GM23338 (cell line): ENCODE results near the gene CAMTA1. TPM values are rescaled to one million over a fixed set of nuclear protein-coding genes. Genes with fewer than 3 reads are reported as not detected.
A peak's percentile ranks its signal among the peaks of the same experiment; 100 is the strongest.

ENCODE experiments used
- ATAC-seq: fragments of 200-7000 bp; cut with Tn5 transposase; 3 replicates; pipeline ENCODE4 v1.9.1; 2020
- DNase-seq: peaks from one replicate; pipeline ENCODE4 v3.0.0-alpha.2; 2015; ENCODE audit warnings: low spot score
- H2AFZ ChIP-seq: fragments of 200-600 bp; sonication (generic); 2 replicates; pipeline ENCODE4 v1.8.0; 2016; ENCODE audit warnings: antibody characterized with exemption, mild to moderate bottlenecking, moderate library complexity
- H3F3A ChIP-seq: fragments of 200-600 bp; sonication (generic); replicated peaks from 2 replicates; pipeline ENCODE4 v1.8.0; 2017; ENCODE audit warnings: antibody characterized with exemption, mixed run types, low read depth
- H3K27ac ChIP-seq: fragments of 200-600 bp; sonication (generic); 2 replicates; pipeline ENCODE4 v1.6.1; 2016; ENCODE audit warnings: low read depth
- H3K27me3 ChIP-seq: fragments of 200-600 bp; sonication (generic); 2 replicates; pipeline ENCODE4 v1.8.0; 2016; ENCODE audit warnings: mild to moderate bottlenecking, mixed run types, moderate library complexity; ENCODE audit not compliant: insufficient read depth
- H3K36me3 ChIP-seq: fragments of 200-600 bp; sonication (generic); 2 replicates; pipeline ENCODE4 v1.8.0; 2016; ENCODE audit warnings: mild to moderate bottlenecking; ENCODE audit not compliant: insufficient read depth
- H3K4me1 ChIP-seq: fragments of 200-600 bp; sonication (generic); 2 replicates; pipeline ENCODE4 v1.8.0; 2016; ENCODE audit warnings: mild to moderate bottlenecking, moderate library complexity; ENCODE audit not compliant: insufficient read depth
- H3K4me2 ChIP-seq: fragments of 200-600 bp; sonication (generic); 2 replicates; pipeline ENCODE4 v1.7.1; 2017; ENCODE audit warnings: mixed run types
- H3K4me3 ChIP-seq: fragments of 200-600 bp; sonication (generic); 2 replicates; pipeline ENCODE4 v1.6.1; 2016; ENCODE audit warnings: mixed run types
- H3K79me2 ChIP-seq: fragments of 200-600 bp; sonication (generic); replicated peaks from 2 replicates; pipeline ENCODE4 v1.8.0; 2017; ENCODE audit warnings: mild to moderate bottlenecking; ENCODE audit not compliant: insufficient read depth
- H3K9me2 ChIP-seq: fragments of 200-600 bp; sonication (generic); 2 replicates; pipeline ENCODE4 v1.8.0; 2017; ENCODE audit not compliant: insufficient read depth
- H4K20me1 ChIP-seq: fragments of 200-600 bp; sonication (generic); replicated peaks from 2 replicates; pipeline ENCODE4 v1.8.0; 2017; ENCODE audit warnings: mild to moderate bottlenecking; ENCODE audit not compliant: insufficient read depth
- H3K27ac Mint-ChIP-seq: 2 replicates; pipeline ENCODE4 v1.8.0; 2020; ENCODE audit warnings: inconsistent platforms, mild to moderate bottlenecking, moderate library complexity, mixed read lengths
- H3K27me3 Mint-ChIP-seq: 3 replicates; pipeline ENCODE4 v1.8.0; 2022; ENCODE audit warnings: low read depth, mild to moderate bottlenecking, moderate library complexity, mixed read lengths, inconsistent platforms; ENCODE audit not compliant: insufficient read depth, poor library complexity
- H3K36me3 Mint-ChIP-seq: 3 replicates; pipeline ENCODE4 v1.8.0; 2021; ENCODE audit warnings: low read depth, mild to moderate bottlenecking, inconsistent platforms, moderate library complexity, mixed read lengths
- H3K4me1 Mint-ChIP-seq: 3 replicates; pipeline ENCODE4 v1.8.0; 2020; ENCODE audit warnings: mild to moderate bottlenecking, inconsistent platforms, mixed read lengths
- H3K4me3 Mint-ChIP-seq: 3 replicates; pipeline ENCODE4 v1.8.0; 2021; ENCODE audit warnings: moderate library complexity, mild to moderate bottlenecking, inconsistent platforms, mixed read lengths
- H3K9me3 Mint-ChIP-seq: 3 replicates; pipeline ENCODE4 v1.8.0; 2020; ENCODE audit warnings: moderate library complexity, mild to moderate bottlenecking, inconsistent platforms, mixed read lengths
- CREB1 ChIP-seq: fragments of 250-450 bp; sonication (Bioruptor Pico); IDR thresholded peaks from 2 replicates; pipeline ENCODE4 v1.5.0; 2020; ENCODE audit warnings: low read depth, mild to moderate bottlenecking, moderate library complexity
- ETS1 ChIP-seq: IDR thresholded peaks from 2 replicates; pipeline ENCODE4 v1.6.1; 2016; ENCODE audit warnings: antibody characterized with exemption
- NANOG ChIP-seq: IDR thresholded peaks from 2 replicates; pipeline ENCODE4 v1.6.1; 2016; ENCODE audit warnings: antibody characterized with exemption, borderline replicate concordance
- POLR2AphosphoS5 ChIP-seq: IDR thresholded peaks from 2 replicates; pipeline ENCODE4 v1.6.1; 2016; ENCODE audit warnings: antibody characterized with exemption, low read depth
- ZNF114 ChIP-seq: fragments of 250-450 bp; sonication (Bioruptor Pico); IDR thresholded peaks from 2 replicates; pipeline ENCODE4 v1.5.0; 2020; ENCODE audit warnings: mild to moderate bottlenecking, moderate library complexity
- polyA plus RNA-seq: library from polyadenylated mRNA; unstranded; fragments of >200 nt; fragmentation: Nextera tagmentation; extraction: Ambion mirVana; gene quantifications from 2 replicates; pipeline ENCODE4 v1.2.1, GENCODE V29; 2016
- total RNA-seq: library from RNA; depleted of rRNA; stranded (reverse); fragments of >200 nt; shearing (Covaris generic); gene quantifications from 2 replicates; pipeline ENCODE4 v1.2.3, GENCODE V29; 2014
- TF ChIP-seq, protein P1 (sequence below), 2 experiments: fragments of 200-600 bp in 1 of 2; sonication (generic) in 1 of 2; conservative IDR thresholded peaks; 2 replicates each; pipeline versions ENCODE4 v1.5.1 to v1.6.1; 2016 to 2017; ENCODE audit warnings: antibody characterized with exemption in 2 of 2, low read depth in 2 of 2, mild to moderate bottlenecking in 2 of 2, moderate library complexity in 1 of 2

CAMTA1 gene
- total and polyA plus RNA-seq, 2 experiments from 2014 or later: 115 to 519 TPM

- H3K27me3 Mint-ChIP-seq: peaks cover 5% of the 10 kb centered on the region
- DNase-seq (no peak), ATAC-seq (no peak; the same call in 2 of the 3 replicates)
- Histone ChIP-seq H3K9me2 (no peaks in the 10 kb centered on the region), H4K20me1 (no peaks in the 10 kb centered on the region), H2AFZ (peak overlapping the region; percentile 81), H3K4me2 (no peak overlapping the region), H3K4me3 (no peak overlapping the region), H3K4me1 (peaks cover 8% of the 10 kb centered on the region; the same call in 1 of the 2 replicates), H3F3A (no peaks in the 10 kb centered on the region), H3K36me3 (no peaks in the 10 kb centered on the region), H3K79me2 (no peaks in the 10 kb centered on the region), H3K27me3 (no peaks in the 10 kb centered on the region), H3K27ac (no peak overlapping the region)
- peaks cover 33% of the 10 kb centered on the region for H3K4me1 Mint-ChIP-seq
- no peaks in the 10 kb centered on the region for H3K9me3 Mint-ChIP-seq
- TF ChIP-seq POLR2AphosphoS5: no peak
- TF ChIP-seq ETS1: no peak
- TF ChIP-seq, protein P1, sequence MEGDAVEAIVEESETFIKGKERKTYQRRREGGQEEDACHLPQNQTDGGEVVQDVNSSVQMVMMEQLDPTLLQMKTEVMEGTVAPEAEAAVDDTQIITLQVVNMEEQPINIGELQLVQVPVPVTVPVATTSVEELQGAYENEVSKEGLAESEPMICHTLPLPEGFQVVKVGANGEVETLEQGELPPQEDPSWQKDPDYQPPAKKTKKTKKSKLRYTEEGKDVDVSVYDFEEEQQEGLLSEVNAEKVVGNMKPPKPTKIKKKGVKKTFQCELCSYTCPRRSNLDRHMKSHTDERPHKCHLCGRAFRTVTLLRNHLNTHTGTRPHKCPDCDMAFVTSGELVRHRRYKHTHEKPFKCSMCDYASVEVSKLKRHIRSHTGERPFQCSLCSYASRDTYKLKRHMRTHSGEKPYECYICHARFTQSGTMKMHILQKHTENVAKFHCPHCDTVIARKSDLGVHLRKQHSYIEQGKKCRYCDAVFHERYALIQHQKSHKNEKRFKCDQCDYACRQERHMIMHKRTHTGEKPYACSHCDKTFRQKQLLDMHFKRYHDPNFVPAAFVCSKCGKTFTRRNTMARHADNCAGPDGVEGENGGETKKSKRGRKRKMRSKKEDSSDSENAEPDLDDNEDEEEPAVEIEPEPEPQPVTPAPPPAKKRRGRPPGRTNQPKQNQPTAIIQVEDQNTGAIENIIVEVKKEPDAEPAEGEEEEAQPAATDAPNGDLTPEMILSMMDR (conservative IDR thresholded peaks at IDR 0.05; ENCODE audit: low read depth in 2 of 2): no peak
- 0 out of 2 replicates have a peak overlapping the region, but pooled peaks have one; percentile 36 for H3K27ac Mint-ChIP-seq
- H3K36me3 Mint-ChIP-seq: no peaks in the 10 kb centered on the region
- no peak overlapping the region for H3K4me3 Mint-ChIP-seq
Observed at GRCh38 chr1:7455796-7456721, 670.8 kb downstream of the CAMTA1 start.

- H3K4me3 Mint-ChIP-seq: no peak overlapping the region
- H3K27me3 Mint-ChIP-seq: peaks cover 5% of the 10 kb centered on the region
- Histone ChIP-seq H3K27me3 (no peaks in the 10 kb centered on the region), H3K4me2 (no peak overlapping the region), H3K27ac (no peak overlapping the region), H3F3A (no peaks in the 10 kb centered on the region), H3K4me1 (peaks cover 8% of the 10 kb centered on the region; the same call in 1 of the 2 replicates), H3K36me3 (no peaks in the 10 kb centered on the region), H4K20me1 (no peaks in the 10 kb centered on the region), H3K79me2 (no peaks in the 10 kb centered on the region), H3K4me3 (no peak overlapping the region), H2AFZ (peak overlapping the region; percentile 81), H3K9me2 (no peaks in the 10 kb centered on the region)
- ATAC-seq: peak; percentile 74
- peaks cover 33% of the 10 kb centered on the region for H3K4me1 Mint-ChIP-seq
- H3K36me3 Mint-ChIP-seq: no peaks in the 10 kb centered on the region
- H3K9me3 Mint-ChIP-seq: no peaks in the 10 kb centered on the region
- 0 out of 2 replicates have a peak overlapping the region, but pooled peaks have one; percentile 36 for H3K27ac Mint-ChIP-seq
- peak; percentile 60 for DNase-seq
- TF ChIP-seq ZNF114: no peak
- no peak for TF ChIP-seq POLR2AphosphoS5
- no peak for TF ChIP-seq CREB1 (CRISPR knock-in tag)
- TF ChIP-seq NANOG: no peak
Observed at GRCh38 chr1:7456722-7457082, 671.4 kb downstream of the CAMTA1 start.
